ENCODE measurements around the gene AAK1. TPM values are rescaled to one million over a fixed set of nuclear protein-coding genes. Genes with fewer than 3 reads are reported as not detected.

The AAK1 gene
- total and polyA plus RNA-seq, 2 donors (not counting 3 experiments of a cell fraction or from before 2014, with no cell fraction given) = 31.0 to 127 TPM

DNA sequence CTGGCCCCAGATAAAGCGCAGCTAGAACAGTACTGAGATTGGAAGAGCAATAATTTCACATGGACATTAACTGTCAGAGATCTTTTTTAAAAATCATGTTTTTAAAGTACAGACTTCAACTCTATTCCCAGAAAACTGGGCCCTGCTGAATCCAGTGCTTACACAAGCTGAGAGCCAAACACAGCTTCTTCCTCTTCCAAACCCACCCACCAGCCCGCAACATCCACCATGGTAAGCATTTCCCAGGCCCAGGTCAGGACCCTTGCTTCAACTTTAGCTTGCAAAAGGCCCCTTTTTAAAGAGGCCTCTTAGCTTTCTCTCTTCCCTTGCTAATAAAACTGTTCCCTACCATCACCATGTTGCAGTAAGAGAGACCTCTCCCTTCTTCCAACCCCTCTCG is 2.1 kb downstream of the AAK1 start:
- peak overlapping the region; percentile 97 for H3K4me2 ChIP-seq (ENCODE audit: insufficient read depth, low read length)
- peaks cover 36% of the 10 kb centered on the region for H3K4me1 ChIP-seq (ENCODE audit: control insufficient read depth, extremely low read depth, insufficient read depth, low read length)
- peak overlapping the region; percentile 93 for H3K9ac ChIP-seq (replicated peaks; ENCODE audit: extremely low read depth, insufficient read depth, low read length)
- BruUV-seq (replicated peaks) = no TSS peak
- peaks cover 68% of the 10 kb centered on the region for H3K79me2 ChIP-seq (ENCODE audit: control insufficient read depth, insufficient read depth, low read length)
- H3K9me3 ChIP-seq (replicated peaks; ENCODE audit: control insufficient read depth, insufficient read depth, low read length) = no peaks in the 10 kb centered on the region
- no peak overlapping the region for H2AFZ ChIP-seq (ENCODE audit: low read depth, low read length)
- ChIA-PET CTCF (interaction anchor here (0.9 to 2.3 kb wide), 5 partner anchors 20 to 83 kb away, joined by 3 to 6 read pairs (median 4); no protein-coding TSS in a partner anchor), POLR2A (no interaction called here)
- FAIRE-seq (no peak), DNase-seq (ENCODE audit: low read depth, low spot score) (no peak)
- peak overlapping the region; percentile 88 for H3K27ac ChIP-seq (ENCODE audit: insufficient read depth, low read depth, low read length)
- H3K36me3 ChIP-seq (ENCODE audit: control insufficient read depth in 2 of 2, extremely low read depth in 1 of 2, insufficient read depth in 2 of 2, low read length in 2 of 2) = peaks cover 4 to 5% of the 10 kb centered on the region in 2 experiments
- TF ChIP-seq FOS (IDR thresholded peaks at IDR 0.05; ENCODE audit: borderline replicate concordance, insufficient read depth, low read length) (no peak), JUN (IDR thresholded peaks at IDR 0.05; ENCODE audit: borderline replicate concordance, insufficient read depth, insufficient read length, low read depth) (no peak)
- intact Hi-C loops (cut with micrococcal nuclease) (no loop called here), dilution Hi-C loops (cut with MboI; ENCODE audit: extremely low pct_ligation_motif_present, low sequenced_read_pairs) (no loop called here)
- H3K9me1 ChIP-seq (replicated peaks; ENCODE audit: control insufficient read depth, extremely low read depth, insufficient read depth, low read length) = no peaks in the 10 kb centered on the region
- no peaks in the 10 kb centered on the region for H3K27me3 ChIP-seq (ENCODE audit: control insufficient read depth in 2 of 2, insufficient read depth in 2 of 2, low read length in 2 of 2)
- H3K4me3 ChIP-seq (replicated peaks in 1 of 3; ENCODE audit: insufficient read depth in 1 of 3, low read depth in 1 of 3, low read length in 3 of 3) = peak overlapping the region; percentile 86 to 97 (median 89)
- peaks cover 2% of the 10 kb centered on the region for H4K20me1 ChIP-seq (replicated peaks; ENCODE audit: control insufficient read depth, extremely low read depth, insufficient read depth, low read length)

DNA sequence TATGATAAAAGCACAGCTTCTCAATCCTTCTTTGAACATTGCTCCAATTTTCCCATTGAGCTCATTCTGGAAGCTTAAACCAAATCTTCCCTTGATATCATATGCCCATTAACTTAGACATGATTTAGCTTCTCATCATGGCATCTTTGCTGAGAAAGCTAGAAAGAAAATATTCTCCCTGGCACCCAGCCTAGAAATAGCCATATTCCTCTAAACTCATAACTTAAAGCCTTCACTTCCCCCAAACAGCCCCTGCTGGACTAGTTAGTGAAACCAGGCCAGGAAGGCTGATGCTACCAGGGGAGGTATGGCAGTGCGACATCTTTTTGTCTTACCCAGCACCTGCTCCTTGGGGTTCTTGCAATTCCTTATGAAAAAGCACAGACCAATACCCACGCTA is 4.3 kb downstream of the AAK1 start:
- BruUV-seq (replicated peaks) = no TSS peak
- Histone ChIP-seq H3K9me1 (replicated peaks; ENCODE audit: control insufficient read depth, extremely low read depth, insufficient read depth, low read length) (peaks cover 3% of the 10 kb centered on the region), H3K79me2 (ENCODE audit: control insufficient read depth, insufficient read depth, low read length) (peaks cover 90% of the 10 kb centered on the region), H3K4me2 (ENCODE audit: insufficient read depth, low read length) (peak overlapping the region; percentile 97), H3K36me3 (ENCODE audit: control insufficient read depth in 2 of 2, extremely low read depth in 1 of 2, insufficient read depth in 2 of 2, low read length in 2 of 2) (peaks cover 4 to 5% of the 10 kb centered on the region in 2 experiments), H3K4me1 (ENCODE audit: control insufficient read depth, extremely low read depth, insufficient read depth, low read length) (peaks cover 40% of the 10 kb centered on the region), H2AFZ (ENCODE audit: low read depth, low read length) (no peak overlapping the region), H3K4me3 (replicated peaks in 1 of 3; ENCODE audit: insufficient read depth in 1 of 3, low read depth in 1 of 3, low read length in 3 of 3) (no peak overlapping the region), H3K27me3 (ENCODE audit: control insufficient read depth in 2 of 2, insufficient read depth in 2 of 2, low read length in 2 of 2) (no peaks in the 10 kb centered on the region), H4K20me1 (replicated peaks; ENCODE audit: control insufficient read depth, extremely low read depth, insufficient read depth, low read length) (peaks cover 4% of the 10 kb centered on the region), H3K9me3 (replicated peaks; ENCODE audit: control insufficient read depth, insufficient read depth, low read length) (no peaks in the 10 kb centered on the region), H3K27ac (ENCODE audit: insufficient read depth, low read depth, low read length) (no peak overlapping the region), H3K9ac (replicated peaks; ENCODE audit: extremely low read depth, insufficient read depth, low read length) (no peak overlapping the region)
- dilution Hi-C loops (cut with MboI; ENCODE audit: extremely low pct_ligation_motif_present, low sequenced_read_pairs) = no loop called here
- ChIA-PET POLR2A (interaction anchor here (0.5 to 0.6 kb wide), 2 partner anchors 10 to 132 kb away, joined by 3 read pairs; no protein-coding TSS in a partner anchor), CTCF (interaction anchor here (0.5 to 1.6 kb wide), 8 partner anchors 10 to 515 kb away, joined by 3 to 5 read pairs (median 4); no protein-coding TSS in a partner anchor)
- no peak for DNase-seq (ENCODE audit: low read depth, low spot score)
- TF ChIP-seq, protein P1, sequence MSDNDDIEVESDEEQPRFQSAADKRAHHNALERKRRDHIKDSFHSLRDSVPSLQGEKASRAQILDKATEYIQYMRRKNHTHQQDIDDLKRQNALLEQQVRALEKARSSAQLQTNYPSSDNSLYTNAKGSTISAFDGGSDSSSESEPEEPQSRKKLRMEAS (IDR thresholded peaks at IDR 0.05; ENCODE audit: insufficient read depth, insufficient read length) = no peak
- no peak for TF ChIP-seq EZH2 (IDR thresholded peaks at IDR 0.05; ENCODE audit: borderline replicate concordance, low read depth, low read length, severe bottlenecking)
- TF ChIP-seq GATA2 (IDR thresholded peaks at IDR 0.05; ENCODE audit: insufficient read depth, insufficient read length, low read depth, low read length) = no peak
- TF ChIP-seq MYC (IDR thresholded peaks at IDR 0.05; ENCODE audit: low read depth, low read length) = no peak
- TF ChIP-seq FOS (IDR thresholded peaks at IDR 0.05; ENCODE audit: borderline replicate concordance, insufficient read depth, low read length) = no peak
- TF ChIP-seq, protein P2, sequence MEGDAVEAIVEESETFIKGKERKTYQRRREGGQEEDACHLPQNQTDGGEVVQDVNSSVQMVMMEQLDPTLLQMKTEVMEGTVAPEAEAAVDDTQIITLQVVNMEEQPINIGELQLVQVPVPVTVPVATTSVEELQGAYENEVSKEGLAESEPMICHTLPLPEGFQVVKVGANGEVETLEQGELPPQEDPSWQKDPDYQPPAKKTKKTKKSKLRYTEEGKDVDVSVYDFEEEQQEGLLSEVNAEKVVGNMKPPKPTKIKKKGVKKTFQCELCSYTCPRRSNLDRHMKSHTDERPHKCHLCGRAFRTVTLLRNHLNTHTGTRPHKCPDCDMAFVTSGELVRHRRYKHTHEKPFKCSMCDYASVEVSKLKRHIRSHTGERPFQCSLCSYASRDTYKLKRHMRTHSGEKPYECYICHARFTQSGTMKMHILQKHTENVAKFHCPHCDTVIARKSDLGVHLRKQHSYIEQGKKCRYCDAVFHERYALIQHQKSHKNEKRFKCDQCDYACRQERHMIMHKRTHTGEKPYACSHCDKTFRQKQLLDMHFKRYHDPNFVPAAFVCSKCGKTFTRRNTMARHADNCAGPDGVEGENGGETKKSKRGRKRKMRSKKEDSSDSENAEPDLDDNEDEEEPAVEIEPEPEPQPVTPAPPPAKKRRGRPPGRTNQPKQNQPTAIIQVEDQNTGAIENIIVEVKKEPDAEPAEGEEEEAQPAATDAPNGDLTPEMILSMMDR (IDR thresholded peaks at IDR 0.05; ENCODE audit: extremely low read depth in 1 of 2, insufficient read depth in 1 of 2, low read depth in 1 of 2, low read length in 2 of 2) = no peak
- TF ChIP-seq JUN (IDR thresholded peaks at IDR 0.05; ENCODE audit: borderline replicate concordance, insufficient read depth, insufficient read length, low read depth) = no peak
- no peak for TF ChIP-seq POLR2AphosphoS5 (IDR thresholded peaks at IDR 0.05; ENCODE audit: insufficient read depth, low read depth, low read length)
- no peak for TF ChIP-seq POLR2A (IDR thresholded peaks at IDR 0.05; ENCODE audit: low read depth, low read length)
- no peak for FAIRE-seq
- intact Hi-C loops (cut with micrococcal nuclease) = no loop called here

Data from endothelial cell of umbilical vein (primary cell).